Stimulated activated CD8-positive, alpha-beta memory T cell treated with anti-CD3 and anti-CD28 coated beads, Interleukin-15, amount 100 ng/mL, for 24 hours (primary cell): ENCODE measurements around the gene CAMK1G.

Experiments used
- DNase-seq: peaks from one replicate; pipeline ENCODE4 v3.0.0-alpha.2; 2020; ENCODE audit warnings: low read depth

Gene CAMK1G

GRCh38 chr1:209583408-209583807 lies at the start of gene CAMK1G:
Gene CAMK1G, plus strand, starts transcription at chr1:209583714. Its CDS starts 11,270 bp downstream, at chr1:209594984.
- no peak for DNase-seq

DNA sequence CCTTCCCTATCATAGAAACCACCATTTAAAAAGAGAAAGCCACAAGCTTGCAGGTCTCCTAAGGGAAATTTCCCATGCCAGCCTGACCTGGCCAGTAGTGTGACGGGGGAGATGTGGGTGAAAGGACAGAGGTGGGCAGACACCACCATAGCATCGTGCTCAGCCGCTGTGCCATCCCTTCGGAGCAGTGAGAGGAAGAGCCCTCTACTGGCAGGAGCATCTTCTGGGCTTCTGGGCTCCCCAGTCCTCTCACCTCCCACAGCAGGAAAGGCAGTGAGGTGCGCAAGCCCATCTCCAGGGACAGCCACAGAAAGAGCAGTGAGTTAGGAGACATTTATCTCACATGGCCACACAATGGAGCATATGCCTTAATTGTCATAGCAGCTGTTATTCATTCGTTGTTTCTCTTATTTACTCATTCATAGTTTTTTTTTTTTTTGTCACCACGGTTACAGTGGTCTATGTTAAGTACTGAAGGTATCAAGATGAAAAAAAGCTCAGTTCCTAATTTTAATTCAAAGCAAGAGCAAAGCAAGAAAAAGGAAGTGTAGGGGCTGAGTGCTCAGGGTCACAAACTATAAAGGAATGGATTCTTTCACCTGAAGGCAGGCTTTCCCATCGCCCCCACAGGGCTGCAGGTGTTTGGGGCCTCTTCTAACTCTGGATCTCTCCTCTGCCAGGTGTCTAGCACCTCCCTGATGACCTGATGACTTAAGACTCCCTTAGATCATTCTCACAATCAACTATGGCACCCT lies 48.8 kb upstream of the CAMK1G start:
- DNase-seq = no peak

GRCh38 chr1:209536843-209537242 lies 46.7 kb upstream of the CAMK1G start:
- no peak for DNase-seq

DNA sequence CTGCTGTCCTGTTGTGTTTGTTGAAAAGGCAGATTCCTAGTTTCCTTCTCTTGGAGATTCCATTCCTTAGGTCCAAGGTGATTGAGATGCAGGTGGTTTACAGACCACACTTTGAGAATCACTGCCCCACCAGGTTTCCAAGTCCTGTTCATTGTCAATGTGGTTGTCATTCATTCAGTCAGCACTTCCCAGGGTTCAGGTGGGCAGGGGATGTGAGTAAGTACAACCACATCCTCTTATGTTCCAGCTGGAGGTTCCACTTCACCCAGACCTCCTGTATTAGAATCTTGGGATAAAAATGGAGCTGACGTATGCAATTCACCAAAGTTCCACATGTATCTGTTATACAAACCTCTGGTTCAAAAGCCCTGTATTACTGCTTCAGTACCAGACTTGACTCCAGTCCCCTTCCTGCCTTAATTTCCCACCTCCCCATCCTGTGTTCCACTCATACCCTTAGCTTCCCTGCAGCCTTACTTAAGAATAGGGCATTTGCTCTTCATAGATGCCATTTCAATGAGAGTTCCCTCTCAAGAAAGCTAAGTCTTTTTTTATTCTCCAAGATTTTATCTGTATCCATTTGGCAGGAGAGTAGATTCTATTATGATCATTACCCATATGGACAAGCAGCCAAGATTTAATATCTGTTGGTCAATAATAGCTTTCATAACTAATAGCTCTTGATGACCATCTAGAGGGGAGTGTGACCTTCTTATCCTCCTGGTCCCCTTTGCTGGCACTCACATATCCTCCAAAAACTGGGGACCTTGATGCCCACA lies 46.0 kb upstream of the CAMK1G start:
- no peak for DNase-seq

GRCh38 chr1:209539576-209539975 lies 43.9 kb upstream of the CAMK1G start:
- DNase-seq = no peak

DNA sequence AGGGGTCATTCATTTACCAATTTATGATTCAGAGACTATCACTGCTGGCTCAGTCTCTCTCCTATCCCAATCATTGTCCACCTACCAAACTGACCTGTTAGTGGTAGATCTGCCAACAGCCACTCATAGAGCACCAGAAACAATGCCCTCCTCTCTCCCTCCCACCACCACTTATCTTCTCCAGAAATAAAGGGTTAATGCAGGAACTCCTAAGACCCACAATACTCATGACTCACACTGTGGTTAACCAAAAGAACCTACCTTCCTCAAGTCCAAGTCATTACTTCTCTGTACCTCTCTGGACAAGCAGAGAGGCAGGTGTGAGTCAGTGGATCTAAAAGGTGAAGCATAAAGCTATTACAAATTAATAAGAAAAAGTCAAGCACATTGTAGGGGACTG lies 40.9 kb upstream of the CAMK1G start:
- DNase-seq = no peak

GRCh38 chr1:209544098-209544497 lies 39.4 kb upstream of the CAMK1G start:
- DNase-seq = no peak

DNA sequence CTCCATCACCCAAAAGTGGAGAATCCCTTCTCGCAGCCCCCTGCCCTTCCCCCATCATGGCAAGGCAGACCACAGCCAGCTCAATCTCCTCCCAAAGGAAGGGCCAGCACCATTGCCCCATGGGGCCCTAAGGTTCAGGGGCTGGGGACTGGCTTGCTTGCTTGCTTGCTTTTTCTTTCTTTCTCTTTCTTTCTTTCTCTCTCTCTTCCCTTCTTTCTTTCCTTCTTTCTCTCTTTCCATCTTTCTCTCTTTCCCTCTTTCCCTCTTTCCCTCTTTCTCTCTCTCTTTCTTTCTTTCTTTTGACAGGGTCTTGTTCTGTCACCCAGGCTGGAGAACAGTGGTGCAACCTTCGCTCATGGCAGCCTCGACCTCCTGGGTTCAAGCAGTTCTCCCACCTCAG lies 38.1 kb upstream of the CAMK1G start:
- DNase-seq = no peak

DNA sequence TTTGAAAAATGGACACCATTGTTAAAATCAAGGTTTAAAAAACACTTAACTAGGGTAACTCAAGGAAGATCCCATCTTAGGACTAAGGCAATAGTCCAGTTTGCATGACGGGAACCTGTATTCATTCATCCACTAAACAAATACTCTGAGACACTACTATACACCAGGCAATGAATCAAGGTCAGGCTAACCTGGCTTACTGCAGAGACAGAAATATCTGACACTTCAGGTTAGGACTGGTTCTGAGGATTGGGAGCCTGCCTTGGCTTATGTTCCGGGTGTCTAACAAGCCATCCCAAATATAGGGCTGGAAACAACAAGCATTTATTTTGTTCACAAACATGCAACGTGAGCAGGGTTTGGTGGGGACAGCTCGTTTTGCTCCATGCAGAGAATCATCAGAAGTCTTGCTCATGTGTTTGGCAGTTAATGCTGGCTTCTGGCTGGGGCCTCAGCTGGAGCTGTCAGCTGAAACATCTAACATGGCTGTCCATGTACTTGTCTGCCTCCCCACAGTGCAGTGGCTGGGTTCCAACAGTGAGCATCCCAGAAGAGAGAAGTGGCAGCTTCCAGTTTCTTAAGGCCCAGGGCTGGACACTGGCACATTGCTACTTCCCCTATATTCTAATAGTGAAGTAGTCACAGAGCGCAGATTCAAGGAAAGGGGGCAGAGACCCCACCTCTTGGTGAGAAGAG lies 37.0 kb upstream of the CAMK1G start:
- no peak for DNase-seq

GRCh38 chr1:209547626-209548025 lies 35.9 kb upstream of the CAMK1G start:
- no peak for DNase-seq

DNA sequence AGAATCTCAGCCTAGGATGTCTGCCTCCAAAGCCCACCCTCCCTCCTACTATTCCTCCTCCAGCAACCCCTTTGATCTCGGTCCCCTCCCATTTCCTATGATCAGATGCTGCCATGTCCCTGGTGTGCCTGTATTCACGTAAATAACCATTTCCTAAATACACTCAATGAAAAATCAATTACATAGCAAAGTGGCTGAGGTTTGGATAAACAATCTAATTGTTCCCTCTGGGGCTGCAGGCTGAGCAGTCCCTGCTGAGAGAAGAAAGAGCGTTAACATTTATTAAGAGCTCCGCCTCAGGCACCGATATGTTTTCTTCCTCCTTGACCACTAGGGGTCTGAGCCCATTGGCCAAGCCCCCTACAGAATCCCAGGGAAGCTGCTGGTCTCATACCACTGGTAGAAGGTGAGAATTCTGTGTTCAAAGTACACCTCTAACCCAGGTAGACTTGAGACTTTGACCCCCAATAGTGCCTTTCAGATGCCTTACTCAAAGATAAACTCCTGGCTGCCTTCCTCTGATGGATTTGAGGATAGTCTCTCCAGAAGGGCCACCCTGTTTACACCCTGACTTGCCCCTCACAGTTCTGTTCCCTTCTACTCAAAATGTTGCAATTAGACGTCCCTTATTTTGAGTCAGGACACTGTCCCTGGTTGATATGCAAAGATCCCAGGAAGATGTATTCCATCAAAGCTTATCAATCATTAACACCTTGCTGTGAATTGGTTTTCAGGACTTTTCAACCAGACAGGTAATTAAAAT lies 33.9 kb upstream of the CAMK1G start:
- DNase-seq = no peak

GRCh38 chr1:209550519-209550918 lies 33.0 kb upstream of the CAMK1G start:
- no peak for DNase-seq

DNA sequence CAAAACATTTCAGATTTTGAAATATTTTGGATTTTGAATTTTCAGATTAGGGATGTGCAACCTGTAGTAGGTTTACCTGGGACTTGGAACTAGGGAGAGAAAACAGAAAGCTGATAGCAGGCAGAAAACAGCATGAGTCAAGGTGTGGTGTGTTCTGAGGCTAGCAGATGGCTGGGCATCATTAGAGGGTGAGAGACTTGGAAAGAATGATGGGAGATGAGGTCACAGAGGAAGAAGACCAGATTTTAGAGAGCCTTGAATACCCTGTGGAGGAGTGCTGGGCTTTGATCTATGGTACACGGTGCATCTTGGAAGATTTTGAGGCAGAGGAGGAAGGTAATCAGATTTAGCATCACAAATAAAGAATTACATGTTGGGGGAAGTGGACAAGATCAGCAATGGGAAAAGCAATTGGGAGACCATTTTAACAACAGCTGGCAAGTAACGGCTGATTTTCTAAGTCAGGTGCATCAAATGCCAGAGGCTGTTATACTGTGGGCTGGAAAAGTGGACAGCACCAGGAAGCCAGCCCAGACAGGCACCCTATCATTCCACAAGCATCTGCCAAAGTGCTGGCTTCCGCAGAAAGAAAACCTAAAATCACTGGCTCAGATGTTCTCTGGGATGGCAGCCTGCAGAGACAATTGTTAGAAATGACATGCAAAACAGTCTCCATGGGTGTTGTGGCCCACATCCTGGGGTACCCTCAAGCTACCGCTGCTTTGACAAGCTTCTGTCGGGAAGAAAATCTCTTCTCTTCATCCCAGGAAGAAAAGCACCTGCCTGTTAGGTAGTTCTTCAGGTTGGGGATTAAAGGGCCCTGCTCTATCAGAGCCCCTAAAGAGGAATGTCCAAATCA lies 30.9 kb upstream of the CAMK1G start:
- no peak for DNase-seq

GRCh38 chr1:209554761-209555611 lies 28.5 kb upstream of the CAMK1G start:
- no peak for DNase-seq

DNA sequence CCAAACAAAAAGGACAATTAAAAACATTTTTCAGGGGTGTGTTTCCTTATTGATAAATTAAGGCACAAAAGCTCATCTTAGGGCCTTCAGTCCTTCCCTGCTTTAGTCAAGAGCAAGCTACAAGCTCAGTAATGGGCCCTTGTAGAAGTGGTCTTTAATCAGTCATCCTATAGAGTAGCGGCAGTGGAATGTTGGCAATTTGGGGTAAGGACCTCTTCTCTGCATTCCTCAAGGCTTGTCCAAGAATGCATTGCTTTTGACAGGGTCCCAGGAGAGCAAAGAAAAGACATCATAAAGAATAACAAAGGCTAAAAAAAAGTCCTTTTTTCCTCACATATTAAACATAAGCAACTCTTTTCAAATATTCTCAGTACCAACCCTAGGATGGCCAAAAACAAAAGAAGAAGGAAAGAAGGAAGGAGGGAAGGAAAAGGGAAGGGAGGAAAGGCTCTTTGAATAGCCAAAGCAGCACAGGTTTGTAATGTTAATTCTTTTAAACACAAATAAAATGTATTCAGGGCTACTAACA lies 27.3 kb upstream of the CAMK1G start:
- no peak for DNase-seq

DNA sequence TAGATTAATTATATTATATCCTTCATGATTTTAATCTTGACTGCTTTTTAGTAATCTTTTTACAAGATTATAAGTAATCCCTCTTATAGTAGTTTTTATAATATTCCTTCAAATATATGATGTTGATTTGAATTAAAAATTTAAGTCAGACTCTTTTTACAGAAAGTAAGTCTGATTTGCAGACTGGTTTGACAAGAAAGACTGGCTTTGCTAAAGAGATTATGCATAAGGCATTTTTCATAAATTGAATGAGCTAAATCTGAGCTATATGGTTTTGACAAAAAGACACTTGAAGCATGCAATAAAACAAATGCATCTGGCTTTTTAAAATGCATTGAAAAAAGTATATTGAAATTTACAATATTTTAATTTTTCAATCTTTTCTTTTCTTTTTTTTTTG lies 26.3 kb upstream of the CAMK1G start:
- no peak for DNase-seq

- no peak for DNase-seq
These were observed 23.0 kb upstream of the CAMK1G start for GRCh38 chr1:209560529-209560928.

DNA sequence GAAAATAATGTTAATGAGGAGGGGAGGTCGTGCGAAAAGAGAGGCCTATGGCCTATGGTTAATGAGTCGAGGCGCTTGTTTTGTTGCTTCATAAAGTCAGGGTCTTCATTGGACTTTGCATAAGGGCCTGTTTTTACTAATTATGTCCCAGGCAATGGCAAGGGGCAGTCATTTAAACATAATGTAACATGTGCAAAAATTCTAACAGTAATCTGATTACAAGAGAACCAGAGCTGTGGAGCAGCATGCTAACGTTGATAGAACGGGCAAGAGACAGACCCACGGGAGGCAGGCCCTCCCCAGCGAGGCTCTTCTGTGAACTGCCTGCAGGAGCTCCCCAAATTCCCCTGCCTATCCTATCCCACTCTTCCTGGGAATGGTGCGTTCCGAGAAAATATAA lies 22.6 kb upstream of the CAMK1G start:
- no peak for DNase-seq

- no peak for DNase-seq
These were observed 22.0 kb upstream of the CAMK1G start for GRCh38 chr1:209561532-209561931.

- no peak for DNase-seq
These were observed 18.7 kb upstream of the CAMK1G start for GRCh38 chr1:209564849-209565248.
